ENCODE results near the gene NRG2.

DNA sequence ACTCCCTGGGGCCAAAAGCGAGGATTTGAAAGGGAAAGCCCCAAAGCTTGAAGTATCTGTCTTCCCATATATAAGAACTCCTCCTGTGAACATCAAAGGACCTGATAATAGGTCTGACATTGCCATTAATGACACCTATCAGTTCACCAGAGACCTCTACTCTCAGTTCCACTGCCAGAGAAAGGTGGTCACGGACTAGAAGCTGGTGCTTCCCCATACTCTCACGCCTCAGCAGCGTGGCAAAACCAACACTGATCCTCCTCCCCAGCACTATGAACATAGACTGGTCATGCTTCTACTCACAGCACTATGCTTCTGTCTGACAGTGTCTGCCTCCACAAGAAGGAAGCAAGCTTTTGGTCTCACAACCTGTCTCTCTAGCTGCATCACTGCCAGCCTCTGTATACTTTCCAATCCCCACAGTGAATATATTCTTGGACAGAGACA, 37.9 kb downstream of the NRG2 start:
- TF ChIP-seq EZH2phosphoT487 (IDR thresholded peaks at IDR 0.05; ENCODE audit: borderline replicate concordance, low read length): no peak
- TF ChIP-seq, protein P1, sequence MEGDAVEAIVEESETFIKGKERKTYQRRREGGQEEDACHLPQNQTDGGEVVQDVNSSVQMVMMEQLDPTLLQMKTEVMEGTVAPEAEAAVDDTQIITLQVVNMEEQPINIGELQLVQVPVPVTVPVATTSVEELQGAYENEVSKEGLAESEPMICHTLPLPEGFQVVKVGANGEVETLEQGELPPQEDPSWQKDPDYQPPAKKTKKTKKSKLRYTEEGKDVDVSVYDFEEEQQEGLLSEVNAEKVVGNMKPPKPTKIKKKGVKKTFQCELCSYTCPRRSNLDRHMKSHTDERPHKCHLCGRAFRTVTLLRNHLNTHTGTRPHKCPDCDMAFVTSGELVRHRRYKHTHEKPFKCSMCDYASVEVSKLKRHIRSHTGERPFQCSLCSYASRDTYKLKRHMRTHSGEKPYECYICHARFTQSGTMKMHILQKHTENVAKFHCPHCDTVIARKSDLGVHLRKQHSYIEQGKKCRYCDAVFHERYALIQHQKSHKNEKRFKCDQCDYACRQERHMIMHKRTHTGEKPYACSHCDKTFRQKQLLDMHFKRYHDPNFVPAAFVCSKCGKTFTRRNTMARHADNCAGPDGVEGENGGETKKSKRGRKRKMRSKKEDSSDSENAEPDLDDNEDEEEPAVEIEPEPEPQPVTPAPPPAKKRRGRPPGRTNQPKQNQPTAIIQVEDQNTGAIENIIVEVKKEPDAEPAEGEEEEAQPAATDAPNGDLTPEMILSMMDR (IDR thresholded peaks at IDR 0.05; ENCODE audit: low read depth, low read length, poor library complexity, severe bottlenecking): no peak
